Colonic mucosa (tissue), 4 donors: ENCODE measurements around the gene TRIM14. TPM values are rescaled to one million over a fixed set of nuclear protein-coding genes. Genes with fewer than 3 reads are reported as not detected.
A peak's percentile ranks its signal among the peaks of the same experiment; 100 is the strongest.

ENCODE experiments used
- DNase-seq: peaks from one replicate; pipeline ENCODE4 v3.0.0-alpha.2; 2020
- H3K27ac ChIP-seq: fragments of 200-600 bp; one replicate; pipeline ENCODE4 v1.8.0; 2021
- H3K27me3 ChIP-seq: fragments of 200-600 bp; one replicate; pipeline ENCODE4 v1.8.0; 2021
- H3K36me3 ChIP-seq: fragments of 200-600 bp; one replicate; pipeline ENCODE4 v1.8.0; 2021
- H3K4me1 ChIP-seq: fragments of 200-600 bp; one replicate; pipeline ENCODE4 v1.8.0; 2021; ENCODE audit warnings: mild to moderate bottlenecking
- H3K4me3 ChIP-seq: fragments of 200-600 bp; one replicate; pipeline ENCODE4 v1.8.0; 2021
- H3K9ac ChIP-seq, 2 donors: one replicate each; pipeline ENCODE4 v1.7.0; 2013; ENCODE audit warnings: control low read depth in 2 of 2, low read depth in 2 of 2, low read length in 2 of 2
- H3K9me3 ChIP-seq: fragments of 200-600 bp; one replicate; pipeline ENCODE4 v1.8.0; 2021
- intact Hi-C: fragments of 100-400 bp; cut with DNase I; formaldehyde crosslinking; loops from one replicate; pipeline ENCODE4 v1.14.1; 2022
- total RNA-seq, 2 donors: library from RNA; stranded (reverse); fragmentation: NEBNext Ultra II Directional in 1 of 2; extraction: Animal tissue kit (Norgen Biotek cat#: 25700) in 1 of 2; gene quantifications; one replicate each; pipeline ENCODE4 v1.2.1, GENCODE V29; 2021
- TF ChIP-seq, protein P1 (sequence below): fragments of 200-600 bp; IDR thresholded peaks from one replicate; pipeline ENCODE4 v1.8.0; 2022; ENCODE audit warnings: antibody characterized with exemption, mild to moderate bottlenecking
- donor health status: healthy.
- donor health status: DM: no; HTN: no; CAD: no.
- donor health status: DM: no; HTN: no; CAD: no.

Gene TRIM14
- total RNA-seq, 2 donors from 2014 or later, result 44.6 to 62.0 TPM

DNA sequence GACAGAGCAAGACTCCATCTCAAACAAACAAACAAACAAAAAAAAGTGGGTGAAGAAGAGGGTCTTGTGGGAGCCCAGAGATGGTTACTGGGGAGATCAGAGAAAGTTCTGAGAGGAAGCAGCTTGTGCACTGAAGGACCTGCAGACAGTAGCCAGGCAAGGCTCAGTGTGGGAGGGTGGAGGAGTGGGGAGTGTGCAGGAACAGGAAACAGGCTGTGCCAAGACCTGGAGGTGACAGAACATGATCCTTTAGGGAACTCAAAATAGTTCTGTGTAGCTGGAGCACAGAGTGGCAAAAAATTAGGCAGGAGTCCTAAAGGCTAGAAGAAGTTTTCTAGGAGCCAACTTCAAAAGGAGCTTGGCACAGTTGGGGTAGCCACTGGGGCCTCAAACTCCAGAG, 81.7 kb downstream of the TRIM14 start:
- H3K27me3 ChIP-seq, result no peaks in the 10 kb centered on the region
- H3K27ac ChIP-seq, result no peak overlapping the region
- H3K4me1 ChIP-seq, result no peaks in the 10 kb centered on the region
- H3K9ac ChIP-seq, result no peak overlapping the region
- intact Hi-C loops, result loop anchor here (5.0 kb wide), 1 partner anchor 110 kb away; no protein-coding TSS in a partner anchor
- TF ChIP-seq, protein P1, sequence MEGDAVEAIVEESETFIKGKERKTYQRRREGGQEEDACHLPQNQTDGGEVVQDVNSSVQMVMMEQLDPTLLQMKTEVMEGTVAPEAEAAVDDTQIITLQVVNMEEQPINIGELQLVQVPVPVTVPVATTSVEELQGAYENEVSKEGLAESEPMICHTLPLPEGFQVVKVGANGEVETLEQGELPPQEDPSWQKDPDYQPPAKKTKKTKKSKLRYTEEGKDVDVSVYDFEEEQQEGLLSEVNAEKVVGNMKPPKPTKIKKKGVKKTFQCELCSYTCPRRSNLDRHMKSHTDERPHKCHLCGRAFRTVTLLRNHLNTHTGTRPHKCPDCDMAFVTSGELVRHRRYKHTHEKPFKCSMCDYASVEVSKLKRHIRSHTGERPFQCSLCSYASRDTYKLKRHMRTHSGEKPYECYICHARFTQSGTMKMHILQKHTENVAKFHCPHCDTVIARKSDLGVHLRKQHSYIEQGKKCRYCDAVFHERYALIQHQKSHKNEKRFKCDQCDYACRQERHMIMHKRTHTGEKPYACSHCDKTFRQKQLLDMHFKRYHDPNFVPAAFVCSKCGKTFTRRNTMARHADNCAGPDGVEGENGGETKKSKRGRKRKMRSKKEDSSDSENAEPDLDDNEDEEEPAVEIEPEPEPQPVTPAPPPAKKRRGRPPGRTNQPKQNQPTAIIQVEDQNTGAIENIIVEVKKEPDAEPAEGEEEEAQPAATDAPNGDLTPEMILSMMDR, result no peak
- H3K9me3 ChIP-seq, result no peaks in the 10 kb centered on the region
- no peak overlapping the region for H3K4me3 ChIP-seq
- H3K36me3 ChIP-seq, result no peaks in the 10 kb centered on the region
- no peak for DNase-seq

DNA sequence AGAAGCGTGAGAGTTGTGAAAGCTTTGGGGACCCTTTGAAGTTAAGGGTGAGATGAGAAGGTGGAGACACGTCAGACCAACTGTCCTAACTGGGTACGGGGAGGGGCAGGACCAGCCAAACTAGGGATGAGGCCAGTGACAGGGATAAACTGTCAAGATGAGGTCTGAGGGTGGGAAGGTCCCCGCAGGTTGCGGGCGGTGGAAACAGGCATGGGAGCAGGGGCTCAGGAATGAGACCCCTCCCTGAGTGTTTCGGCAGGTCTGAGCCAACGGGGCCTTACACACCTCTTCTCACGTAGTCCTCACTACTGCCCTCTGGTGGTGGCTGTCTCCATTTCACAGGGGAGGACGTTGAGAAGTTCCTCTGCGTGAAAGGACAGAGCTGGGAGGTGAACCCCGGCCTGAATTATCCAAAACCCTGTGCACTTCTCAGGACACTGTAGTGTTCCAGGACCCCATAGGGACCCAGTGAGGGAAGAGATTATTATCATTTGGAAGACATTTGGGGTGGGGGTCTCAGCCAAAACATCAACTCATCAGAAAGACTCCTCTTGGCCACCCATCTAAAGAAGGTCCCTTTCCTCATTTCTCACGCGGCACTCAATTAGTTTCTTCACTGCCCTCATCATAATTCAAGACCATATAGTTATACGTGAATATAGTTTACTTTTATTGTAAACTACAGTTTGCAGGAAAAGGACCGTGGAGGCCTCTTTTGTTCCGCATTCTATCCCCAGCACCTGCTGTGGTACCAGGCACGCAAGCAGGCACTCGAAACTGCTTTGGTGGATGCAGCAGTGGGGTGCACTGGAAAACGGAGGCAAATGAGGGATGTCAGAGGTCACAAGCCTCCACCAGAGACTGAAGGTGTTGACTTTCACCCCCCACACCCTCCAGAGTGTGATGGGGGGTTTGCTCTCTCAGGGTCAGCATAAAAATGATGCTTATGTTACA, 84.2 kb downstream of the TRIM14 start:
- TF ChIP-seq, protein P1, result peak; percentile 82
- no peaks in the 10 kb centered on the region for H3K9me3 ChIP-seq
- H3K4me3 ChIP-seq, result no peak overlapping the region
- H3K27me3 ChIP-seq, result no peaks in the 10 kb centered on the region
- peak; percentile 92 for DNase-seq
- intact Hi-C loops, result loop anchor here (5.0 kb wide), 1 partner anchor 108 kb away; no protein-coding TSS in a partner anchor
- no peaks in the 10 kb centered on the region for H3K36me3 ChIP-seq
- H3K27ac ChIP-seq, result no peak overlapping the region
- no peaks in the 10 kb centered on the region for H3K4me1 ChIP-seq
- H3K9ac ChIP-seq, result no peak overlapping the region

DNA sequence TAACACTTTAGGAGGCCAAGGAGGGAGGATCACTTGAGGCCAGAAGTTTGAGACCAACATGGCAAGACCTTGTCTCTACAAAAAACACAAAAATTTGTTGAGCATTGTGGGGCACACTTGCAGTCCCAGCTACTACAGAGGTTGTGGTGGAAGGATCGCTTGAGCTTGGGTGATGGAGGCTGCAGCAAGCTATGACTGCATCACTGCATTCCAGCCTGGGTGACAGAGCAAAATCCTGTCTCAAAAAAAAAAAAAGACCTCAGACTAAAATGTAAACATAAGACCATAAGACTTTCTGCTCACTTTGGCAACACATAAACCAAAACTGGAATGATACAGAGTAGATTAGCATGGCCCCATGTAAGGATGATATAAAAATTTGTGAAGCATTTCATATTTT, 87.1 kb downstream of the TRIM14 start:
- intact Hi-C loops, result no loop called here

DNA sequence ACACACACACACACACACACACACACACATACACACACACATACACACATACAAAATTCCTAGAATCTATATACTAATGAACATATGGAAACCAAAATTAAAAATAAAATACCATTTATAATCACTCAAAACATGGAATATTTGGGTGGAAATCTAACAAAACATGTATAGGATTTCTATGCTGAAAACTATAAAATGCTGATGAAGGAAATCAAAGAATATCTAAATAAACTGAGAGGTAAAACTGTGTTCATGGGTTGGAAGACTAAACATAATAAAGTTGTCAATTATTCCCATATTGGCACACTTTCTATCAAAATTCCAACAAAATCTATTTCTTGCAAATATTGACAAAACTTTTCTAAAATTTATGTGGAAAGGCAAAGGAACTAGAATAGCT, 87.9 kb downstream of the TRIM14 start:
- intact Hi-C loops, result no loop called here
- no peak for DNase-seq

More for the DNA sequence above, 87.1 kb downstream of the TRIM14 start:
- no peaks in the 10 kb centered on the region for H3K9me3 ChIP-seq
- H3K4me3 ChIP-seq, result no peak overlapping the region
- H3K36me3 ChIP-seq, result no peaks in the 10 kb centered on the region
- no peaks in the 10 kb centered on the region for H3K27me3 ChIP-seq
- TF ChIP-seq, protein P1, result no peak
- no peak overlapping the region for H3K9ac ChIP-seq
- no peak for DNase-seq
- no peak overlapping the region for H3K27ac ChIP-seq
- no peaks in the 10 kb centered on the region for H3K4me1 ChIP-seq

DNA sequence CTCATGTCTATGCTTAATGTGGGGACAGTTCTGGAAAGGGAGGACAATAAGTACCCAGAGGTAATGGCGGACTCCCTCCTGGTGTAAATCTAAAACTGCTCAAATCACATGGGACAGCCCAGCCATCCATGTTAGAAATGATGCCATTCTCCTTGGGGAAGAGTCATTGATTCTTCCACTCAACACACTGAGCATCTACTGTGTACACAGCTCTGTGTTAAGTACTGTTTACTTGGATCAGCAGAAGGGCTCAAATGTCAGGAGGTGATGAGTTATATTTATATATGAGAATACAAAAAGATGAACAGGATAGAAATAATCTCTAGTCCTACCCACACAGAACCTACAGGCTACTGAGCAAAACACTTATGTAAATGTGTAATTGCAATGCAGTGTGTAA, 94.3 kb downstream of the TRIM14 start:
- H3K27me3 ChIP-seq, result no peaks in the 10 kb centered on the region
- DNase-seq, result no peak
- intact Hi-C loops, result no loop called here
- H3K4me1 ChIP-seq, result no peaks in the 10 kb centered on the region
- no peak overlapping the region for H3K9ac ChIP-seq
- H3K36me3 ChIP-seq, result no peaks in the 10 kb centered on the region
- no peaks in the 10 kb centered on the region for H3K9me3 ChIP-seq
- H3K4me3 ChIP-seq, result no peak overlapping the region
- H3K27ac ChIP-seq, result no peak overlapping the region
- TF ChIP-seq, protein P1, result no peak

More for the DNA sequence above, 87.9 kb downstream of the TRIM14 start:
- TF ChIP-seq, protein P1, result no peak
- H3K27ac ChIP-seq, result no peak overlapping the region
- no peaks in the 10 kb centered on the region for H3K36me3 ChIP-seq
- H3K9ac ChIP-seq, result no peak overlapping the region
- no peaks in the 10 kb centered on the region for H3K4me1 ChIP-seq
- H3K27me3 ChIP-seq, result no peaks in the 10 kb centered on the region
- no peaks in the 10 kb centered on the region for H3K9me3 ChIP-seq
- no peak overlapping the region for H3K4me3 ChIP-seq
